A673 (cell line): ENCODE data around the gene BRAF. TPM values are rescaled to one million over a fixed set of nuclear protein-coding genes. Genes with fewer than 3 reads are reported as not detected.

Source experiments
- BruUV-seq: library from RNA; stranded (reverse); fragments of 400-500 nt; replicated peaks from 2 replicates; lab custom pipeline; 2021; lab: Mats Ljungman, UMichigan
- CTCF ChIA-PET: fragments of 300-600 bp; sonication (Branson Sonifier 250); formaldehyde crosslinking; loops from one replicate; lab custom pipeline; 2022; ENCODE audit warnings: antibody characterized with exemption; lab: Charles Lee
- POLR2A ChIA-PET: fragments of 300-600 bp; sonication (Branson Sonifier 250); formaldehyde crosslinking; loops from one replicate; lab custom pipeline; 2022; ENCODE audit warnings: antibody characterized with exemption; ENCODE audit not compliant: low non-redundant PET; lab: Charles Lee
- DNase-seq: peaks from one replicate; pipeline ENCODE4 v3.0.0-alpha.2; 2015; ENCODE audit warnings: low spot score
- H3K27ac ChIP-seq: fragments of 200-600 bp; sonication (generic); 2 replicates; pipeline ENCODE4 v1.5.1; 2016; ENCODE audit warnings: mixed run types, low read depth, mild to moderate bottlenecking, mixed read lengths, antibody characterized with exemption, low read length; ENCODE audit not compliant: poor library complexity, severe bottlenecking
- H3K27me3 ChIP-seq: fragments of 200-600 bp; sonication (generic); replicated peaks from 2 replicates; pipeline ENCODE4 v1.6.1; 2017; ENCODE audit warnings: mixed run types, low read depth, mild to moderate bottlenecking, mixed read lengths, antibody characterized with exemption, low read length; ENCODE audit not compliant: insufficient read depth, poor library complexity
- H3K36me3 ChIP-seq: fragments of 200-600 bp; sonication (generic); 2 replicates; pipeline ENCODE4 v1.6.1; 2016; ENCODE audit warnings: mixed run types, mild to moderate bottlenecking, mixed read lengths, antibody characterized with exemption, low read length; ENCODE audit not compliant: insufficient read depth, poor library complexity, severe bottlenecking
- H3K4me1 ChIP-seq: fragments of 200-600 bp; sonication (generic); 2 replicates; pipeline ENCODE4 v1.6.1; 2017; ENCODE audit warnings: mixed run types, mild to moderate bottlenecking, mixed read lengths, antibody characterized with exemption, low read length; ENCODE audit not compliant: insufficient read depth, poor library complexity, severe bottlenecking
- H3K4me3 ChIP-seq: fragments of 200-600 bp; sonication (generic); 2 replicates; pipeline ENCODE4 v1.5.1; 2016; ENCODE audit warnings: low read depth, mixed run types, mild to moderate bottlenecking, mixed read lengths, low read length; ENCODE audit not compliant: poor library complexity, severe bottlenecking
- H3K9me3 ChIP-seq: fragments of 200-600 bp; sonication (generic); 2 replicates; pipeline ENCODE4 v1.6.1; 2016; ENCODE audit warnings: mixed run types, low read depth, mild to moderate bottlenecking, mixed read lengths, antibody characterized with exemption, low read length; ENCODE audit not compliant: poor library complexity, severe bottlenecking
- CTCF ChIP-seq: fragments of 300-800, 200-600 bp; sonication (generic); conservative IDR thresholded peaks from 2 replicates; pipeline ENCODE4 v1.5.1; 2017; ENCODE audit warnings: low read depth, mild to moderate bottlenecking, antibody characterized with exemption, low read length, moderate library complexity, mixed read lengths
- EZH2 ChIP-seq: fragments of 200-600 bp; sonication (generic); IDR thresholded peaks from 2 replicates; pipeline ENCODE4 v1.6.1; 2017; ENCODE audit warnings: borderline replicate concordance, low read depth, mild to moderate bottlenecking, mixed read lengths, antibody characterized with exemption, low read length; ENCODE audit not compliant: poor library complexity, severe bottlenecking
- intact Hi-C: fragments of 100-400 bp; cut with micrococcal nuclease; formaldehyde crosslinking; loops from one replicate; pipeline ENCODE4 v1.10.0; 2022; ENCODE audit not compliant: unreplicated experiment
- total RNA-seq: library from RNA; stranded (reverse); gene quantifications from 2 replicates; pipeline ENCODE4 v1.2.3, GENCODE V29; 2021

BRAF gene
- total RNA-seq, 1 experiment from 2014 or later, result 31.8 TPM

GRCh38 chr7:140723006-140723405, 201.7 kb downstream of the BRAF start:
- no TSS peak for BruUV-seq
- no peaks in the 10 kb centered on the region for H3K36me3 ChIP-seq
- H3K9me3 ChIP-seq, result no peaks in the 10 kb centered on the region
- CTCF ChIA-PET, result no interaction called here
- H3K27ac ChIP-seq, result no peak overlapping the region
- TF ChIP-seq EZH2 (no peak), CTCF (no peak)
- H3K27me3 ChIP-seq, result no peaks in the 10 kb centered on the region
- intact Hi-C loops, result no loop called here
- no peaks in the 10 kb centered on the region for H3K4me1 ChIP-seq
- POLR2A ChIA-PET, result no interaction called here
- H3K4me3 ChIP-seq, result no peak overlapping the region
- no peak for DNase-seq

- Histone ChIP-seq H3K36me3 (no peaks in the 10 kb centered on the region), H3K4me3 (no peak overlapping the region), H3K27me3 (no peaks in the 10 kb centered on the region), H3K4me1 (no peaks in the 10 kb centered on the region), H3K9me3 (no peaks in the 10 kb centered on the region), H3K27ac (no peak overlapping the region)
- intact Hi-C loops, result no loop called here
- no peak for TF ChIP-seq EZH2
- TF ChIP-seq CTCF, result no peak
- POLR2A ChIA-PET, result no interaction called here
- no TSS peak for BruUV-seq
- no peak for DNase-seq
- CTCF ChIA-PET, result no interaction called here
These were observed 202.5 kb downstream of the BRAF start for GRCh38 chr7:140722254-140722653.

- Histone ChIP-seq H3K36me3 (no peaks in the 10 kb centered on the region), H3K27ac (no peak overlapping the region), H3K9me3 (no peaks in the 10 kb centered on the region), H3K4me3 (no peak overlapping the region), H3K4me1 (no peaks in the 10 kb centered on the region), H3K27me3 (no peaks in the 10 kb centered on the region)
- no peak for TF ChIP-seq CTCF
- DNase-seq, result no peak
- no TSS peak for BruUV-seq
- CTCF ChIA-PET, result no interaction called here
- POLR2A ChIA-PET, result interaction anchor here (0.6 kb wide), 1 partner anchor 71 kb away, joined by 3 read pairs; no protein-coding TSS in a partner anchor
- intact Hi-C loops, result no loop called here
These were observed 205.0 kb downstream of the BRAF start for GRCh38 chr7:140719721-140720120.
